Body of pancreas (tissue), 4 donors: ENCODE data around the gene PIRT. TPM values are rescaled to one million over a fixed set of nuclear protein-coding genes. Genes with fewer than 3 reads are reported as not detected.
"Not testable (repeated sequence)": the region's sequence is repeated elsewhere in the genome, so short reads cannot be mapped to it uniquely, and the experiment has no call there.

Source experiments
- ATAC-seq: fragments of 150-250 bp; one replicate; pipeline ENCODE4 v1.9.1; 2016
- DNase-seq, 4 donors: peaks; one replicate each; pipeline ENCODE4 v3.0.0-alpha.2; 2019
- H3K27ac ChIP-seq, 4 donors: fragments of 200-600 bp; sonication (generic); 1 replicate in 3 of 4; 2 replicates in 1 of 4; pipeline versions ENCODE4 v1.5.1 to v1.6.1; 2016 to 2019; ENCODE audit warnings: mild to moderate bottlenecking in 1 of 4, mixed read lengths in 1 of 4, moderate library complexity in 1 of 4
- H3K27me3 ChIP-seq, 2 donors: fragments of 200-600 bp; sonication (generic); one replicate each; pipeline ENCODE4 v1.6.0; 2016; ENCODE audit warnings: mild to moderate bottlenecking in 1 of 2
- H3K36me3 ChIP-seq, 2 donors: fragments of 200-600 bp; sonication (generic); replicated peaks in 1 of 2; 2 replicates each; pipeline ENCODE4 v1.5.1; 2016; ENCODE audit warnings: low read depth in 2 of 2; ENCODE audit not compliant: insufficient read depth in 1 of 2
- H3K4me1 ChIP-seq: fragments of 200-600 bp; sonication (generic); one replicate; pipeline ENCODE4 v1.6.0; 2016
- H3K4me3 ChIP-seq, 2 donors: fragments of 200-600 bp; sonication (generic); 1 replicate in 1 of 2; 2 replicates in 1 of 2; pipeline ENCODE4 v1.5.1; 2016 to 2019
- H3K9me3 ChIP-seq, 3 donors: fragments of 200-600 bp; sonication (generic); 1 replicate in 2 of 3; 2 replicates in 1 of 3; pipeline ENCODE4 v1.5.1; 2016
- POLR2A ChIP-seq, 3 donors: fragments of 450-650 bp; IDR thresholded peaks; one replicate each; pipeline ENCODE4 v1.6.1; 2016; ENCODE audit warnings: antibody characterized with exemption in 3 of 3, mild to moderate bottlenecking in 2 of 3
- WGBS, 2 donors: methylation state at CpG; one replicate each; pipeline ENCODE4 v1.1.5; 2017; 5-methylcytosine and 5-hydroxymethylcytosine counted together
- intact Hi-C: fragments of 100-400 bp; cut with DNase I; formaldehyde crosslinking; loops from one replicate; pipeline ENCODE4 v1.15.1; 2023
- total RNA-seq, 2 donors: library from RNA; depleted of rRNA; stranded (reverse); fragments of >200 nt; gene quantifications; one replicate each; pipeline ENCODE4 v1.1.0, GENCODE V29; 2016
- TF ChIP-seq, protein P1 (sequence below), 7 experiments: fragments of 450-650 bp in 4 of 7; fragments of 200-600 bp in 3 of 7; sonication (generic) in 3 of 7; IDR thresholded peaks; one replicate each; pipeline ENCODE4 v1.5.1; 2016 to 2019; ENCODE audit warnings: antibody characterized with exemption in 7 of 7

The PIRT gene
- total RNA-seq, 2 donors from 2014 or later, result 0.78 TPM; not detected in 1

DNA sequence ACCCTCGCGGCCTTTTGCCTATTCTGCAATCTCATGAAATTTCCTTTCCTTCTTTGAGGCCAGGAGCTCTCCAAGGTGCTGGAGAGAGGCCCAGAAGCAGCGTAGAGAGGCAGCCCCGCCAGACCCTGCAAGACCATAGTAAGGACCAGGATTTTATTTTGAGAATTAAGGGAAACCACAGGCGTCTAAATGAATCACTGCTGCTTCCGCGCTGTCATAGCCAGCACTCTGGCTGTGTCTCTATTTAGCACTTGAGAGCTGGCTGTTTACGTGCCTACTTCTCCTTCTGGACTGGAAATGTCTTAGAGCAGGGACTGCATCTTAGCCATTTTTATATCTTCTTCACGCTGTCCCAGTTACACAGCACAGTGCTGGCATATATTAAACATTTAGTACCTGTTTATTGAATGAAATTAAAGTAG lies 37.6 kb upstream of the PIRT start:
- no peak for ATAC-seq
- Histone ChIP-seq H3K36me3 (no peaks in the 10 kb centered on the region), H3K4me1 (no peaks in the 10 kb centered on the region), H3K27me3 (peaks cover 0 to 4% of the 10 kb centered on the region in 2 donors), H3K27ac (no peak overlapping the region), H3K9me3 (no peaks in the 10 kb centered on the region), H3K4me3 (no peak overlapping the region)
- intact Hi-C loops, result loop anchor here (5.0 kb wide), 2 partner anchors 272 to 1112 kb away; no protein-coding TSS in a partner anchor
- WGBS, 2 donors, result 14 to 28% methylated on average over 9 of the region's 9 CpGs
- no peak for DNase-seq
- TF ChIP-seq, protein P1, sequence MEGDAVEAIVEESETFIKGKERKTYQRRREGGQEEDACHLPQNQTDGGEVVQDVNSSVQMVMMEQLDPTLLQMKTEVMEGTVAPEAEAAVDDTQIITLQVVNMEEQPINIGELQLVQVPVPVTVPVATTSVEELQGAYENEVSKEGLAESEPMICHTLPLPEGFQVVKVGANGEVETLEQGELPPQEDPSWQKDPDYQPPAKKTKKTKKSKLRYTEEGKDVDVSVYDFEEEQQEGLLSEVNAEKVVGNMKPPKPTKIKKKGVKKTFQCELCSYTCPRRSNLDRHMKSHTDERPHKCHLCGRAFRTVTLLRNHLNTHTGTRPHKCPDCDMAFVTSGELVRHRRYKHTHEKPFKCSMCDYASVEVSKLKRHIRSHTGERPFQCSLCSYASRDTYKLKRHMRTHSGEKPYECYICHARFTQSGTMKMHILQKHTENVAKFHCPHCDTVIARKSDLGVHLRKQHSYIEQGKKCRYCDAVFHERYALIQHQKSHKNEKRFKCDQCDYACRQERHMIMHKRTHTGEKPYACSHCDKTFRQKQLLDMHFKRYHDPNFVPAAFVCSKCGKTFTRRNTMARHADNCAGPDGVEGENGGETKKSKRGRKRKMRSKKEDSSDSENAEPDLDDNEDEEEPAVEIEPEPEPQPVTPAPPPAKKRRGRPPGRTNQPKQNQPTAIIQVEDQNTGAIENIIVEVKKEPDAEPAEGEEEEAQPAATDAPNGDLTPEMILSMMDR (IDR thresholded peaks at IDR 0.05), result no peak
- TF ChIP-seq POLR2A (IDR thresholded peaks at IDR 0.05), result no peak

DNA sequence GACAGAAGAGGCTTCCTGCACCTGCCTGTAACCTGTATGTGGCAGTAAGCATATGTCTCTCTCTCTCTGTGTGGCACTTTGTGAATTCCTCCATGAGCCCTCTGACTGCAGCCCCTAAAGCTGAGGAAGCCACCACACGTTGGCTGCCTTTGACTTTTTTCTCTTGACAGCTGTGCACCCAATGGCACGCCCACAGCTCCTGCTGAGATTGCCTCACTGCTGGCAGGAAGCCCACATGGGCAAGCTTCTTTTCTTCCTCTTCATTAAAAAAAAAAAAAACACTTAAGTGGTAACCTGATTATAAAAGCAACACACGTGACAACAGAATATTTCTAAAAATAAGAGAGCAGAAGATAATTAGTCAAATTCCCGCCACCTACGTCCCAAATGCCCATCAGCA lies 34.0 kb upstream of the PIRT start:
- DNase-seq (peak; percentile 20 to 51 (median 38)), ATAC-seq (no peak)
- TF ChIP-seq, protein P1 (IDR thresholded peaks at IDR 0.05), result no peak
- no peak for TF ChIP-seq POLR2A (IDR thresholded peaks at IDR 0.05)
- Histone ChIP-seq H3K9me3 (no peaks in the 10 kb centered on the region), H3K27ac (no peak overlapping the region), H3K4me1 (no peaks in the 10 kb centered on the region), H3K4me3 (no peak overlapping the region), H3K27me3 (peaks cover 0 to 2% of the 10 kb centered on the region in 2 donors), H3K36me3 (no peaks in the 10 kb centered on the region)
- WGBS, 2 donors, result 19 to 34% methylated on average over 5 of the region's 5 CpGs
- intact Hi-C loops, result no loop called here

DNA sequence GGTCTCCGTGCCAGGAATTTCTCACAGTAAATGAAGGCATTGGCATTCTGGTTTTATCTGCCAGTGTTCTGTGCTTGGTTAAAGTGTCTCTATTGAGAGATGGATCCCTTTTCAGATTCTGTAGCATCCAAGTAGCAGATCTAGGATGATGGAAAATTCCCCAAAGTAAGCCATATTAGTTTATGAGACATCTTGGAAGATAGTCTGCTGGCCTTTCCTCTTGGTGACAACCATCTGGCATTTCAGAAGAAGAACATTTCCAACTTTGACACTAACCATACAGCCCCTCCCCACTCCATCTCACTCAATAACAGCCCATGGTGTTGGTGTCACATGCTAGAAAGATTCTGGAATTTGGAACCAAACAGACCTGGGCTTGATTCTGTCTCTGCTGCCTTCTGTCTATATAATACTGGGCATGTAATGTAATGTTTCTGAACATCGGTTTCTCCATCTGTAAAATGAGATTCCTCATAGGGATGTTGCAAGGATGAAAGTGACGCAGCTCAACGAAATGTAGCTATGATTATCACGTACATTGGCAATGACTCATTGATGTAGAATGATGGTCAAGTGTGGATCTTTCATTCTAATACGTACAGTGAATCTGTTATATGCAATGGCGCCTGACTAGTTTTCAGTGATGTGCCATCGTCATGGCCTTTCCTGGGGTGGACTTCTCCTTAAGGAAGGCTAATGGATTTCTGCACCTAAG lies 32.6 kb upstream of the PIRT start:
- no peaks in the 10 kb centered on the region for H3K9me3 ChIP-seq
- intact Hi-C loops, result no loop called here
- no peaks in the 10 kb centered on the region for H3K27me3 ChIP-seq
- no peaks in the 10 kb centered on the region for H3K4me1 ChIP-seq
- ATAC-seq (no peak), DNase-seq (no peak)
- WGBS, 2 donors, result 64 to 76% methylated on average over 8 of the region's 8 CpGs
- TF ChIP-seq, protein P1 (IDR thresholded peaks at IDR 0.05), result no peak
- TF ChIP-seq POLR2A (IDR thresholded peaks at IDR 0.05), result no peak
- no peak overlapping the region for H3K27ac ChIP-seq
- H3K36me3 ChIP-seq, result no peaks in the 10 kb centered on the region
- no peak overlapping the region for H3K4me3 ChIP-seq

DNA sequence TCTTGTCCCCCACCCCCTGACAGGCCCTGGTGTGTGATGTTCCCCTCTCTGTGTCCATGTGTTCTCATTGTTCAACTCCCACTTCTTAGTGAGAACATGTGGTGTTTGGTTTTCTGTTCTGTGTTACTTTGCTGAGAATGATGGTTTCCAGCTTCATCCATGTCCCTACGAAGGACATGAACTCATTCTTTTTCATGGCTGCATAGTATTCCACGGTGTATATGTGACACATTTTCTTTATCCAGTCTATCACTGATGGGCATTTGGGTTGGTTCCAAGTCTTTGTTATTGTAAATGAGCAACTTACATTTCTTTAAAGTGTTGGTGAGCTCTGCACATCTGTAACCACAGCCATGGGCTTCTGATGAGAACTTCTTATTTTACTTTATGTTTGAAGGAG lies 30.9 kb upstream of the PIRT start:
- H3K27me3 ChIP-seq, DNase-seq, H3K27ac ChIP-seq, ATAC-seq, H3K4me3 ChIP-seq, H3K36me3 ChIP-seq, H3K9me3 ChIP-seq, H3K4me1 ChIP-seq, intact Hi-C loops: not testable (repeated sequence)
- 78 to 87% methylated on average over 2 of the region's 2 CpGs for WGBS, 2 donors

DNA sequence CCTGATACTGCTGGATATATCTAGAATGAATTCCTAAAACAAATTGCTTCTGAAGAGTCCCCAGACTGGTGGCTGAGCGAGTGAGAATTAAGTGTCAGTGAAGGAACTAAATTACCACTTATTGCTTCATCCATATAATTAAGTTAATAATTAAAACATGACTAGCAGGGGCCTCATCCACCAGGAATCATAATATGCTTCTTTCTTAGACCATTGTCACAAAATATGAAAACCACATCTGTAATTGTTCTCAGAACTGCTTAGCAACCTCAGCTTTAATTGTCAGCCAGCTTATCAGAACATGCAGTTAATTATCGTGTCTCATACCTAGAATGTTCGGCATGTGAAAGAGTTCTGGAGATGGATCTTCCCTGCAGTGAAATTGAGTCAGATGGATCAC lies 21.2 kb upstream of the PIRT start:
- 51 to 52% methylated on average over 3 of the region's 3 CpGs for WGBS, 2 donors
- Histone ChIP-seq H3K36me3 (no peaks in the 10 kb centered on the region), H3K4me3 (no peak overlapping the region), H3K27me3 (no peaks in the 10 kb centered on the region), H3K27ac (no peak overlapping the region), H3K9me3 (no peaks in the 10 kb centered on the region), H3K4me1 (no peaks in the 10 kb centered on the region)
- TF ChIP-seq POLR2A (IDR thresholded peaks at IDR 0.05), result no peak
- TF ChIP-seq, protein P1 (IDR thresholded peaks at IDR 0.05), result no peak
- DNase-seq (no peak), ATAC-seq (no peak)
- intact Hi-C loops, result no loop called here
